ENCODE measurements around the gene SLC4A5. TPM values are rescaled to one million over a fixed set of nuclear protein-coding genes. Genes with fewer than 3 reads are reported as not detected.

SLC4A5 gene
- polyA plus RNA-seq, 2 of the 4 experiments (the other 2 are of a cell fraction): 0.50 to 1.1 TPM

- Histone ChIP-seq H3K4me3 (no peak overlapping the region), H3K4me1 (0 out of 3 replicates have a peak, but pooled peaks cover 4% of the 10 kb centered on the region), H3K27ac (no peak overlapping the region), H3K9me3 (no peaks in the 10 kb centered on the region), H3K4me2 (no peak overlapping the region)
- ChIA-PET POLR2A (no interaction called here), CTCF (no interaction called here)
- no peak for TF ChIP-seq BHLHE40 (IDR thresholded peaks at IDR 0.05; ENCODE audit: low read depth, low read length)
- TF ChIP-seq CBX8 (IDR thresholded peaks at IDR 0.05): no peak
- no peak for TF ChIP-seq EHF (CRISPR knock-in tag; IDR thresholded peaks at IDR 0.05)
- TF ChIP-seq EP300 (IDR thresholded peaks at IDR 0.05): no peak
- no peak for TF ChIP-seq ZFP36 (IDR thresholded peaks at IDR 0.05; ENCODE audit: borderline replicate concordance, partially characterized antibody)
- ATAC-seq: no peak
- no peak for DNase-seq (ENCODE audit: low read depth in 1 of 2, low spot score in 1 of 2)
- 92% methylated on average over 6 of the region's 6 CpGs for WGBS (ENCODE audit: missing lambda C conversion rate)
- FAIRE-seq: no peak
Measured at GRCh38 chr2:74372674-74373073, 29.5 kb upstream of the SLC4A5 start.

- ChIA-PET CTCF (interaction anchor here (1.8 to 7.0 kb wide), 3 partner anchors 20 to 37 kb away, joined by 5 to 30 read pairs (median 14); no protein-coding TSS in a partner anchor), POLR2A (no interaction called here)
- WGBS (ENCODE audit: missing lambda C conversion rate): 96% methylated on average over 9 of the region's 9 CpGs
Measured at GRCh38 chr2:74371421-74371820, 28.2 kb upstream of the SLC4A5 start.

More at GRCh38 chr2:74371421-74371820, 28.2 kb upstream of the SLC4A5 start:
- no peak overlapping the region for H3K4me2 ChIP-seq
- DNase-seq (ENCODE audit: low read depth in 1 of 2, low spot score in 1 of 2) (no peak), FAIRE-seq (no peak), ATAC-seq (no peak)
- H3K9me3 ChIP-seq: no peaks in the 10 kb centered on the region
- H3K4me3 ChIP-seq: no peak overlapping the region
- TF ChIP-seq ZSCAN20 (CRISPR knock-in tag; IDR thresholded peaks at IDR 0.05): no peak
- TF ChIP-seq CTCF (IDR thresholded peaks at IDR 0.05): no peak
- TF ChIP-seq TP53 (CRISPR knock-in tag; IDR thresholded peaks at IDR 0.05): no peak
- no peak for TF ChIP-seq CEBPB (IDR thresholded peaks at IDR 0.05)
- no peak for TF ChIP-seq CHD4 (IDR thresholded peaks at IDR 0.05; ENCODE audit: borderline replicate concordance)
- no peak for TF ChIP-seq RAD21 (conservative IDR thresholded peaks at IDR 0.05 in 1 of 2, IDR thresholded peaks at IDR 0.05 in 1 of 2)
- TF ChIP-seq ZNF302 (CRISPR knock-in tag; IDR thresholded peaks at IDR 0.05): no peak
- no peak for TF ChIP-seq KDM1A (IDR thresholded peaks at IDR 0.05; ENCODE audit: low read depth)
- no peak for TF ChIP-seq E2F6 (IDR thresholded peaks at IDR 0.05; ENCODE audit: borderline replicate concordance, low read depth)
- no peak for TF ChIP-seq POLR2A (IDR thresholded peaks at IDR 0.05; ENCODE audit: low read length)
- TF ChIP-seq SREBF2 (IDR thresholded peaks at IDR 0.05): no peak
- no peak for TF ChIP-seq BCL3 (IDR thresholded peaks at IDR 0.05)
- no peak for TF ChIP-seq BHLHE40 (IDR thresholded peaks at IDR 0.05; ENCODE audit: low read depth, low read length)
- no peak for TF ChIP-seq HES2 (IDR thresholded peaks at IDR 0.05)
- no peak for TF ChIP-seq ATOH8 (CRISPR knock-in tag; IDR thresholded peaks at IDR 0.05; ENCODE audit: low read depth)
- no peak overlapping the region for H3K27ac ChIP-seq
- H3K4me1 ChIP-seq: 0 out of 3 replicates have a peak, but pooled peaks cover 4% of the 10 kb centered on the region

Measured in A549 (cell line).